ENCODE measurements around the gene AEBP1. TPM values are rescaled to one million over a fixed set of nuclear protein-coding genes. Genes with fewer than 3 reads are reported as not detected.
A peak's percentile ranks its signal among the peaks of the same experiment; 100 is the strongest.

Gene AEBP1
- total and polyA plus RNA-seq, 9 of the 15 experiments (the other 6 are each of a cell fraction or from before 2014, with no cell fraction given) = 0.03 to 0.78 (median 0.30) TPM; not detected in 2

DNA sequence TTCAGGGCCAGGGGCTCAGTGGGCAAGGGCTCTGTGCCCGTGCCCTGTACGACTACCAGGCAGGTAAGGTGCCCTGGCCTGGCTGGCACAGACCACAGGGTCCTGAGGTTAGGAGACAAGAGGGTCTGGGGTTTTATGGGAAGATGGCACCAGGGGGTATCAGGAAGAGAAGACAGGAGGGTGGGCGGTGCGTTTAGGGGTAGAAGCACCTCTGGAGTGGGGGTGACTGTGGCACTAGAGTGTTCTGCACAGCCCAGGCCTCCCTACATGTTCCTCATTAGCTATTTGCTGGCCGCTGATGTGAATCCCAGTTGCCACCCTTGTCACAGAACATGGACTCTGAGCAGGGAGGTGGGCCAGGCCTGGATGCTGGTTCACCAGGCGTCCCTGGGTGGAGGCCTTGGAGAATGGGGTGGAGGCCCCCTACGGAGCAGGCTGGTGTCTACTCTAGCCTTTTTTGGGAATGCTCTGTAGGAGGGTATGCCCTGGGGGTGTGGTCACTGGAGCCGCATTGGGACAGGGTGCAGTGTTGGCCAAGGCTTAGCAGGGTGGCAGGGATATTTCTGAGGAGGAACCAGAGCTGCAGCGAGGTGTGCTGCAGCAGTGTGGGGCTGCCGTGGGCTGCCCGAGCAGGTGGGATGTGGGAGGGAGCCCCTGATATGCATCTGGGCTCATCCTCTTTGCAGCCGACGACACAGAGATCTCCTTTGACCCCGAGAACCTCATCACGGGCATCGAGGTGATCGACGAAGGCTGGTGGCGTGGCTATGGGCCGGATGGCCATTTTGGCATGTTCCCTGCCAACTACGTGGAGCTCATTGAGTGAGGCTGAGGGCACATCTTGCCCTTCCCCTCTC lies 43.8 kb upstream of the AEBP1 start:
- TF ChIP-seq POLR3G (IDR thresholded peaks at IDR 0.05; ENCODE audit: extremely low read depth, insufficient read length, insufficient replicate concordance) (no peak), HMGN3 (IDR thresholded peaks at IDR 0.05; ENCODE audit: borderline replicate concordance, extremely low read depth, insufficient read length, low read depth, low read length) (no peak), KDM4B (IDR thresholded peaks at IDR 0.05; ENCODE audit: borderline replicate concordance in 2 of 2, low read depth in 1 of 2) (no peak), HDAC6 (IDR thresholded peaks at IDR 0.05; ENCODE audit: low read depth, low read length) (no peak), ZEB2 (IDR thresholded peaks at IDR 0.05) (no peak), SP1 (CRISPR knock-in tag; IDR thresholded peaks at IDR 0.05) (no peak), ZNF408 (CRISPR knock-in tag; IDR thresholded peaks at IDR 0.05; ENCODE audit: low read depth) (no peak), ZNF561 (CRISPR knock-in tag; conservative IDR thresholded peaks at IDR 0.05) (no peak), GTF2F1 (IDR thresholded peaks at IDR 0.05; ENCODE audit: low read depth, low read length) (no peak), IRF2 (CRISPR knock-in tag; IDR thresholded peaks at IDR 0.05) (no peak), ZNF766 (CRISPR knock-in tag; conservative IDR thresholded peaks at IDR 0.05) (no peak), ZBED1 (IDR thresholded peaks at IDR 0.05) (no peak)
- CTCF ChIA-PET (ENCODE audit: low intra/inter-chr PET ratio) = no interaction called here
- Histone ChIP-seq H3K27ac (ENCODE audit: extremely low read depth, low read depth, low read length) (no peak overlapping the region), H3K9me3 (replicated peaks; ENCODE audit: control insufficient read depth, insufficient read depth, low read depth, low read length) (no peaks in the 10 kb centered on the region), H3K36me3 (ENCODE audit: control insufficient read depth, insufficient read depth, low read length) (peaks cover 65% of the 10 kb centered on the region; the same call in 2 of the 3 replicates), H3K4me1 (replicated peaks in 1 of 2; ENCODE audit: control insufficient read depth in 2 of 2, insufficient read depth in 2 of 2, low read length in 2 of 2) (peaks cover 0 to 28% of the 10 kb centered on the region in 2 experiments; a peak in 3 of 5 replicates), H3K4me2 (ENCODE audit: insufficient read depth, low read length) (no peak overlapping the region), H3K9me1 (ENCODE audit: control insufficient read depth, insufficient read depth, low read length) (no peaks in the 10 kb centered on the region), H3K4me3 (no peak overlapping the region), H4K20me1 (replicated peaks; ENCODE audit: control insufficient read depth, insufficient read depth, low read length) (peaks cover 3% of the 10 kb centered on the region; the same call in 1 of the 2 replicates), H2AFZ (ENCODE audit: low read depth, low read length) (no peak overlapping the region), H3K9ac (ENCODE audit: insufficient read depth in 1 of 2, low read depth in 2 of 2, low read length in 2 of 2) (peak overlapping the region in 1 of 2 experiments; percentile 28; a peak in 1 of 4 replicates), H3K27me3 (ENCODE audit: control insufficient read depth in 2 of 2, insufficient read depth in 2 of 2, low read length in 2 of 2) (no peaks in the 10 kb centered on the region; a peak in 1 of 5 replicates), H3K79me2 (ENCODE audit: control insufficient read depth, insufficient read depth, low read length) (no peaks in the 10 kb centered on the region)
- DNase-seq (ENCODE audit: extremely low read depth in 1 of 4, low spot score in 3 of 4) (no peak), FAIRE-seq (no peak), ATAC-seq (no peak)
- in situ Hi-C loops (cut with MboI) = no loop called here
- BruUV-seq (replicated peaks) = no TSS peak
- 90% methylated on average over 10 of the region's 21 CpGs for WGBS (ENCODE audit: insufficient coverage, low coverage, missing lambda C conversion rate)
- POLR2A ChIA-PET = interaction anchor here (0.6 to 0.7 kb wide), 2 partner anchors 14 to 140 kb away, joined by 3 to 5 read pairs; partner anchors contain the start of gene YKT6
- intact Hi-C loops (cut with micrococcal nuclease) = no loop called here
